Measurements from ENCODE around the gene ARAP1. TPM values are rescaled to one million over a fixed set of nuclear protein-coding genes. Genes with fewer than 3 reads are reported as not detected.

The ARAP1 gene
- total RNA-seq, 1 experiment from 2014 or later = 76.1 TPM

DNA sequence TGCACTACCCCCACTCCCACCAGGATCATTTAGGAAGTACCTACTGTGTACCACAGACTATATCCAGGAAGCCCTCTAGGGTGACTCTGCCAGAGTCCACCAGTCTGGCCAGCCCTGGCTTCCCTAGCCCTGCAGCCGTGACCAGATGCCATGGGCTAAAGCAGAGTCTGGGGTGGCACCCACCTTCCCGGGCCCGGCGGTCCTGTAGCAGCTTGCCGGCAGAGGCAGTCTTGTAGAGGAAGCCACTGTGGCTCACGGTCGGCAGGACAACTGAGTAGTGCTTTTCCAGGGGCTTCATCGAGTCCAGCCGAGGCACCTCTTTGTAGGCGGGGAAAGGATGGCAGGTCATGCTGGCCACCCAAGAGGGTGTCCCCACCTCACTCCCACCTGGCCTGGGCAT is 50.7 kb downstream of the ARAP1 start:
- Histone ChIP-seq H3K36me3 (ENCODE audit: insufficient read depth, low read length) (0 out of 2 replicates have a peak, but pooled peaks cover 6% of the 10 kb centered on the region), H3K4me1 (ENCODE audit: low read length) (peaks cover 21% of the 10 kb centered on the region), H3K27ac (ENCODE audit: low read length) (no peak overlapping the region), H3K4me2 (ENCODE audit: low read depth, low read length, poor library complexity, severe bottlenecking) (no peak overlapping the region), H2AFZ (ENCODE audit: low read length) (no peak overlapping the region), H3K27me3 (ENCODE audit: low read length) (no peaks in the 10 kb centered on the region), H3K4me3 (ENCODE audit: low read length) (no peak overlapping the region), H3K9ac (ENCODE audit: low read length) (no peak overlapping the region), H4K20me1 (ENCODE audit: insufficient read depth, low read depth, low read length) (peaks cover 13% of the 10 kb centered on the region; the same call in 1 of the 2 replicates), H3K9me2 (replicated peaks; ENCODE audit: insufficient read depth, low read length) (no peaks in the 10 kb centered on the region), H3K79me2 (ENCODE audit: low read length) (no peaks in the 10 kb centered on the region), H3K9me3 (ENCODE audit: low read length) (no peaks in the 10 kb centered on the region)
- DNase-seq = no peak

GRCh38 chr11:72700146-72700545 is 52.1 kb downstream of the ARAP1 start:
- Histone ChIP-seq H3K4me2 (ENCODE audit: low read depth, low read length, poor library complexity, severe bottlenecking) (no peak overlapping the region), H3K4me3 (ENCODE audit: low read length) (no peak overlapping the region), H3K4me1 (ENCODE audit: low read length) (peaks cover 7% of the 10 kb centered on the region), H3K79me2 (ENCODE audit: low read length) (no peaks in the 10 kb centered on the region), H2AFZ (ENCODE audit: low read length) (no peak overlapping the region), H3K9me2 (replicated peaks; ENCODE audit: insufficient read depth, low read length) (no peaks in the 10 kb centered on the region), H3K9me3 (ENCODE audit: low read length) (no peaks in the 10 kb centered on the region), H4K20me1 (ENCODE audit: insufficient read depth, low read depth, low read length) (peaks cover 8% of the 10 kb centered on the region; the same call in 1 of the 2 replicates), H3K27ac (ENCODE audit: low read length) (no peak overlapping the region), H3K9ac (ENCODE audit: low read length) (no peak overlapping the region), H3K36me3 (ENCODE audit: insufficient read depth, low read length) (0 out of 2 replicates have a peak, but pooled peaks cover 4% of the 10 kb centered on the region), H3K27me3 (ENCODE audit: low read length) (no peaks in the 10 kb centered on the region)
- DNase-seq = no peak

DNA sequence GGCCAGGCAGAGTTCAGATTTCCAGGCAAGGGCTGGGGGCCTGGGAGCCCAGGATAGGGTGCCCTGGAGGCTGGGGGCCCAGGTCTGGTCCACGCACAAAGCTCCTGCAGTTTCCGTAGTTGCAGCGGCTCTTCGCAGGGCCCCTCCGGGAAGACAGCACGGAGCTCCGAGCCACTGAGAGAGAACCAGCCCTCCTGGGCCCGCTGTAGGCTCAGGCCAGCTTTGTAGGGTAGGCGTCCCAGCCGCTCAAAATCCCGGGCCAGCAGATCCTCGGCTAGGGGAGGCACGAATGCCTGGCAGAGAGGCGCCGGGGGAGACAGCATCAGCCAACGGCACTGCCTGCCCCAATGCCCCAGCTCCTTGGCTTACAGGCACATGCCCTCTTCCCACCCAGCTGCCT is 54.4 kb downstream of the ARAP1 start:
- H4K20me1 ChIP-seq (ENCODE audit: insufficient read depth, low read depth, low read length) = no peaks in the 10 kb centered on the region; the same call in 1 of the 2 replicates
- DNase-seq = no peak
- no peak overlapping the region for H3K4me3 ChIP-seq (ENCODE audit: low read length)
- H3K27ac ChIP-seq (ENCODE audit: low read length) = no peak overlapping the region
- no peak overlapping the region for H3K4me2 ChIP-seq (ENCODE audit: low read depth, low read length, poor library complexity, severe bottlenecking)
- no peaks in the 10 kb centered on the region for H3K9me2 ChIP-seq (replicated peaks; ENCODE audit: insufficient read depth, low read length)
- no peak overlapping the region for H2AFZ ChIP-seq (ENCODE audit: low read length)
- no peak overlapping the region for H3K9ac ChIP-seq (ENCODE audit: low read length)
- no peaks in the 10 kb centered on the region for H3K9me3 ChIP-seq (ENCODE audit: low read length)
- H3K79me2 ChIP-seq (ENCODE audit: low read length) = no peaks in the 10 kb centered on the region
- H3K27me3 ChIP-seq (ENCODE audit: low read length) = no peaks in the 10 kb centered on the region
- no peaks in the 10 kb centered on the region for H3K4me1 ChIP-seq (ENCODE audit: low read length)
- no peaks in the 10 kb centered on the region for H3K36me3 ChIP-seq (ENCODE audit: insufficient read depth, low read length)

DNA sequence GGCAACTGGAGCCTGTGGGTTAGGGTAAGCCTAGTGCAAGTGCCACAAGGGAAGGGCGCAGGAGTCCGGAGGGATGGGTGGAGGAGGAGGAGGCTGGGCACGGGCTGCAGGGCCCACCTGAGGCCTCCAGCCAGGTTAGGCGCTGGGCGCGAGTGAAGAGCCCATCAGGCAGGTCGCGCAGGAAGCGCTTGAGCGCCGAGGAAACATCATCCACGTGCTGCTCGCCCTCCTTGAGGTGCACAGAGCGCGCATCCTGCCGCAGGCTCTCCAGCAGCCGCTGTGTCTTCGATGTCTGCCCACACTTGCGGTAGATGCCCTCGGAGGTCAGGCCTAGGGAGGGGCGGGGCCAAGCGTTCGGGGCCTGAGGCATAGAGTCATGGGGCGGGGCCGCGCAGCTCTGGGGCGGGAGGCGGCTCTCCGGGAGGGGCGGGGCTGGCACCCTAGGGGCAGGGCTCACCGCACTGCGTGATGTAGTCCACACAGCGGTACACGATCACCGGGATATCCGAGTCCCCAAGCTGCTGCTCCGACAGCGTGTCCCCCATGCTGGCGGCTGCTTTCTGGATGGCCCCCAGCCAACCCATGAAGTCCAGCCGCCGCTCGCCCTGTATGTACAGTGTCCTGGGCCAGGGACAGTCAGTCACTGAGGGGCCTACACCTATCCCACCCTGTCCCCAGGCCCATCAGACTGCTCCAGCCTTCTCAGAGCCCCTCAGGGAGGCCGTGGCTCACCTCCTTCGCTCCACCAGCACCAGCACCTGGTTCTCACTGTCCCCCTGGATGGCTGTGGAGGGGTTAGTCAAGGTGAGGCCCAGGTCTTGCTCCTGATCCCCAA is 55.1 kb downstream of the ARAP1 start:
- no peak overlapping the region for H2AFZ ChIP-seq (ENCODE audit: low read length)
- no peak overlapping the region for H3K9ac ChIP-seq (ENCODE audit: low read length)
- no peak overlapping the region for H3K4me3 ChIP-seq (ENCODE audit: low read length)
- H3K9me2 ChIP-seq (replicated peaks; ENCODE audit: insufficient read depth, low read length) = no peaks in the 10 kb centered on the region
- no peaks in the 10 kb centered on the region for H3K27me3 ChIP-seq (ENCODE audit: low read length)
- no peaks in the 10 kb centered on the region for H3K4me1 ChIP-seq (ENCODE audit: low read length)
- peaks cover 2% of the 10 kb centered on the region; the same call in 1 of the 2 replicates for H4K20me1 ChIP-seq (ENCODE audit: insufficient read depth, low read depth, low read length)
- DNase-seq = no peak
- H3K27ac ChIP-seq (ENCODE audit: low read length) = no peak overlapping the region
- 0 out of 2 replicates have a peak, but pooled peaks cover 2% of the 10 kb centered on the region for H3K36me3 ChIP-seq (ENCODE audit: insufficient read depth, low read length)
- H3K79me2 ChIP-seq (ENCODE audit: low read length) = no peaks in the 10 kb centered on the region
- H3K4me2 ChIP-seq (ENCODE audit: low read depth, low read length, poor library complexity, severe bottlenecking) = no peak overlapping the region
- H3K9me3 ChIP-seq (ENCODE audit: low read length) = no peaks in the 10 kb centered on the region

DNA sequence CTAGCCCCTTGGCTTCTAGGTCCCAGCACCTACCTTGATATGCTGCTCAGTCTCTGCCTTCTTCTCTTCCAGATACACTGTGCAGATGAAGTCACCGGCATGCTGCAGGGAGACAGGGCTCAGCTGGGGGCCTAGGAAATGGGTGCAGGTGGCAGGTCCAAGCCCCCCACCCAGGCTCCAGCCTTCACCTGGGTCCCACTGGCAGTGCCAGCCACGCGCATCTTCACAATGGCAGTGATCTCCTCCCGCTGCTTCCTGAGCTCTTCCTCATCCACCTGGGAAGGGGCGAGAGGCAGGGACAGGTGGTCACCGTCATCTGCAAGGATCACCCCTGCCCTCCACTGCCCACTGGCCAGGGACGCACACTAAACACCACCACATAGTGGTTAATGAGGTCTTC is 56.9 kb downstream of the ARAP1 start:
- no peak overlapping the region for H3K4me3 ChIP-seq (ENCODE audit: low read length)
- H3K27ac ChIP-seq (ENCODE audit: low read length) = no peak overlapping the region
- H3K9me3 ChIP-seq (ENCODE audit: low read length) = no peaks in the 10 kb centered on the region
- 0 out of 2 replicates have a peak, but pooled peaks cover 3% of the 10 kb centered on the region for H4K20me1 ChIP-seq (ENCODE audit: insufficient read depth, low read depth, low read length)
- no peak for DNase-seq
- H2AFZ ChIP-seq (ENCODE audit: low read length) = no peak overlapping the region
- H3K9ac ChIP-seq (ENCODE audit: low read length) = no peak overlapping the region
- 0 out of 2 replicates have a peak, but pooled peaks cover 3% of the 10 kb centered on the region for H3K36me3 ChIP-seq (ENCODE audit: insufficient read depth, low read length)
- H3K4me2 ChIP-seq (ENCODE audit: low read depth, low read length, poor library complexity, severe bottlenecking) = no peak overlapping the region
- no peaks in the 10 kb centered on the region for H3K4me1 ChIP-seq (ENCODE audit: low read length)
- no peaks in the 10 kb centered on the region for H3K27me3 ChIP-seq (ENCODE audit: low read length)
- H3K9me2 ChIP-seq (replicated peaks; ENCODE audit: insufficient read depth, low read length) = no peaks in the 10 kb centered on the region
- no peaks in the 10 kb centered on the region for H3K79me2 ChIP-seq (ENCODE audit: low read length)

GRCh38 chr11:72693271-72693968 is 58.8 kb downstream of the ARAP1 start:
- no peaks in the 10 kb centered on the region for H3K9me3 ChIP-seq (ENCODE audit: low read length)
- H2AFZ ChIP-seq (ENCODE audit: low read length) = no peak overlapping the region
- no peak overlapping the region for H3K9ac ChIP-seq (ENCODE audit: low read length)
- no peaks in the 10 kb centered on the region for H3K27me3 ChIP-seq (ENCODE audit: low read length)
- H3K79me2 ChIP-seq (ENCODE audit: low read length) = no peaks in the 10 kb centered on the region
- 0 out of 2 replicates have a peak, but pooled peaks cover 3% of the 10 kb centered on the region for H4K20me1 ChIP-seq (ENCODE audit: insufficient read depth, low read depth, low read length)
- H3K27ac ChIP-seq (ENCODE audit: low read length) = no peak overlapping the region
- H3K9me2 ChIP-seq (replicated peaks; ENCODE audit: insufficient read depth, low read length) = no peaks in the 10 kb centered on the region
- no peak overlapping the region for H3K4me3 ChIP-seq (ENCODE audit: low read length)
- no peak for DNase-seq
- no peaks in the 10 kb centered on the region for H3K4me1 ChIP-seq (ENCODE audit: low read length)
- no peak overlapping the region for H3K4me2 ChIP-seq (ENCODE audit: low read depth, low read length, poor library complexity, severe bottlenecking)
- H3K36me3 ChIP-seq (ENCODE audit: insufficient read depth, low read length) = 0 out of 2 replicates have a peak, but pooled peaks cover 3% of the 10 kb centered on the region

DNA sequence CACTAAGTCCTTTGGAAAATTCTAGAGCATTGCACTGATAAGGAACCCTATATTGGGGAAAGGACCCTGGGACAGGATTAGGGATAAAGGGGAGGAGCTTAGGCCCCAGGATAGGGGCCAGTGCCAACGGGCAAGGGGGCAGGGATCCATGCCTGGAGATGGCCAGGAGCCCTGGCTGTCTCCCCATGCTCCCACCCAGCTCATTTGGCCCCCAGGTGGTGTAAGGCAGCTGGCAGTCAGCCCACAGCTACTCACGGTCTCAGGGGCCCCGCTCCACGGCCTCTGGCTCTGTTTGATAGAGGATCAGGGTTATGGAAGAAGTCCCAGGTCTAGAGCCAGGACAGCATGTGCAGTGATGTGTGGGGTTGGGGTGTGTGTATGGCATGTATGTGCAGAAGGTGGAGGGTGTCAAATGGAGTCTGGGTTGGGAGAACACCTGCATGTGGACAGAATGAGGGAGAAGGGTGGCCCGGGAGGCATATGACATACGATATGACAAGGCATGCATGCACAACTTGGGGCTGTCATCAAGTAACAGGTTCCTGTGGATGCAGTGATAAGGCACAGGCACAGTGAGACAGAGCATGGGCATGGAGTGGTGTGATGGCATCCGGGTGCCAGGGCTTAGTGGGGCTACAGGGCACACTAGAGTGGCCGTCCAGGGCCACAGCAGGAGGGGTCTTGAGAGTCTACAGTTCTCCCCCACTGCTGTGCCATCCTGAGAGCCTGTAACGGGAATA is 59.5 kb downstream of the ARAP1 start:
- Histone ChIP-seq H3K79me2 (ENCODE audit: low read length) (no peaks in the 10 kb centered on the region), H2AFZ (ENCODE audit: low read length) (no peak overlapping the region), H3K9me2 (replicated peaks; ENCODE audit: insufficient read depth, low read length) (no peaks in the 10 kb centered on the region), H3K4me1 (ENCODE audit: low read length) (no peaks in the 10 kb centered on the region), H3K9ac (ENCODE audit: low read length) (no peak overlapping the region), H3K9me3 (ENCODE audit: low read length) (no peaks in the 10 kb centered on the region), H3K4me3 (ENCODE audit: low read length) (no peak overlapping the region), H3K27ac (ENCODE audit: low read length) (no peak overlapping the region), H3K36me3 (ENCODE audit: insufficient read depth, low read length) (0 out of 2 replicates have a peak, but pooled peaks cover 3% of the 10 kb centered on the region), H4K20me1 (ENCODE audit: insufficient read depth, low read depth, low read length) (0 out of 2 replicates have a peak, but pooled peaks cover 3% of the 10 kb centered on the region), H3K27me3 (ENCODE audit: low read length) (no peaks in the 10 kb centered on the region), H3K4me2 (ENCODE audit: low read depth, low read length, poor library complexity, severe bottlenecking) (no peak overlapping the region)
- no peak for DNase-seq
